ENCODE results near the gene GIPC3.
A peak's percentile ranks its signal among the peaks of the same experiment; 100 is the strongest.

GIPC3 gene

DNA sequence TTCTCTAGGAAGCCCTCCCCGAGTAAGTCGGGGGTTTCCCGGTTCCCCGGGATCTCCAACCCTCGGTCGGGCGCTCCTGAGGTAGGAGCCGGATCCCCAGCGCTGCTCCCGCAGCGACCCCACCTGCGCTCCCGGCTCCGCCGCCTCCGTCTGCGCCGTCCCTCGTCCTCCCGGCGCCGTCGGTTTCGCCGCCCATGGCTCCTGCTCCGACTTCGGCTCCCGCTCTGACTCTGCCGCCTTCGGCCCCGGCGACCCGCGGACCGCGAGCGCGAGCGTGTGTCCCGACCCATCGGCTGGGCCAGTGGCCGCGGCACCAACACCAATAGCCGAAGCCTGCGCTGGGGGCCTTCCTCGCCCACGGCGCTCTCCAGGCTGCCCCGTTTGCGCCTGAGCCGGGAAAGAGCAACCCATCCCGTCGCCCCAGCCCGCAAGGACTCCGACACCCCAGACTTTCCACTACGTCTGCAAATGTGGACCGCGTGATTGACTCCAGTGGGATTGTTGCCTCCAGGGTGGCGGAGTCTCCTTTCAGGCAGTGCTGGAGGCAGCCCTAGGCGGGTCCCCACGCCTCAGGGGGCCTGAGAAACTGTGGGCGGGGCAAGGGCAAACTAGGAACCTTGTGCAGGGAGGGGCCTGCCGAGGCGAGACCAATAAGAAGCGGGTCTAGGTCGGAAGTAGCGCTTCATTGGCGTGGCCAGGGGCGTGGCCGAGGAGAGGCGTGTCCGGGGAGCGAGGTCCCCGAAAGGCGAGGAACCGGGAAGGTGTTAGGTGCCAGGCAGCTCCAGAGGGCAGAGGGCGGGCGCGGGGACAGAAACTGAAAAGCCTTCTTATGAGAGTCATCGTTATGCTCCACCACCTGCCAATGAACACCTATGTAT, 41.4 kb downstream of the GIPC3 start, which contains the start of gene CACTIN (continued):
- TF ChIP-seq, protein P1, sequence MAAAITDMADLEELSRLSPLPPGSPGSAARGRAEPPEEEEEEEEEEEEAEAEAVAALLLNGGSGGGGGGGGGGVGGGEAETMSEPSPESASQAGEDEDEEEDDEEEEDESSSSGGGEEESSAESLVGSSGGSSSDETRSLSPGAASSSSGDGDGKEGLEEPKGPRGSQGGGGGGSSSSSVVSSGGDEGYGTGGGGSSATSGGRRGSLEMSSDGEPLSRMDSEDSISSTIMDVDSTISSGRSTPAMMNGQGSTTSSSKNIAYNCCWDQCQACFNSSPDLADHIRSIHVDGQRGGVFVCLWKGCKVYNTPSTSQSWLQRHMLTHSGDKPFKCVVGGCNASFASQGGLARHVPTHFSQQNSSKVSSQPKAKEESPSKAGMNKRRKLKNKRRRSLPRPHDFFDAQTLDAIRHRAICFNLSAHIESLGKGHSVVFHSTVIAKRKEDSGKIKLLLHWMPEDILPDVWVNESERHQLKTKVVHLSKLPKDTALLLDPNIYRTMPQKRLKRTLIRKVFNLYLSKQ (tag by site-specific recombination; IDR thresholded peaks at IDR 0.05; ENCODE audit: borderline replicate concordance) = no peak
- no peak for TF ChIP-seq ZNF670 (tag by site-specific recombination; IDR thresholded peaks at IDR 0.05; ENCODE audit: low read depth)
- TF ChIP-seq, protein P2, sequence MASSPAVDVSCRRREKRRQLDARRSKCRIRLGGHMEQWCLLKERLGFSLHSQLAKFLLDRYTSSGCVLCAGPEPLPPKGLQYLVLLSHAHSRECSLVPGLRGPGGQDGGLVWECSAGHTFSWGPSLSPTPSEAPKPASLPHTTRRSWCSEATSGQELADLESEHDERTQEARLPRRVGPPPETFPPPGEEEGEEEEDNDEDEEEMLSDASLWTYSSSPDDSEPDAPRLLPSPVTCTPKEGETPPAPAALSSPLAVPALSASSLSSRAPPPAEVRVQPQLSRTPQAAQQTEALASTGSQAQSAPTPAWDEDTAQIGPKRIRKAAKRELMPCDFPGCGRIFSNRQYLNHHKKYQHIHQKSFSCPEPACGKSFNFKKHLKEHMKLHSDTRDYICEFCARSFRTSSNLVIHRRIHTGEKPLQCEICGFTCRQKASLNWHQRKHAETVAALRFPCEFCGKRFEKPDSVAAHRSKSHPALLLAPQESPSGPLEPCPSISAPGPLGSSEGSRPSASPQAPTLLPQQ (tag by site-specific recombination; IDR thresholded peaks at IDR 0.05) = peak; percentile 78
- TF ChIP-seq ZBTB6 (tag by site-specific recombination; IDR thresholded peaks at IDR 0.05) = 0 out of 2 replicates have a peak, but pooled peaks have one; percentile 8
- TF ChIP-seq ZNF843 (tag by site-specific recombination; IDR thresholded peaks at IDR 0.05) = peak; percentile 51
- TF ChIP-seq ZNF24 (tag by site-specific recombination; IDR thresholded peaks at IDR 0.05) = peak; percentile 78
- no peak for TF ChIP-seq ZNF174 (tag by site-specific recombination; IDR thresholded peaks at IDR 0.05)
- no peak for TF ChIP-seq ZNF416 (tag by site-specific recombination; IDR thresholded peaks at IDR 0.05)
- TF ChIP-seq ZNF112 (tag by site-specific recombination; IDR thresholded peaks at IDR 0.05) = no peak
- TF ChIP-seq ZNF391 (tag by site-specific recombination; IDR thresholded peaks at IDR 0.05; ENCODE audit: borderline replicate concordance, low read depth) = peak; percentile 83; the same call in 1 of the 2 replicates
- TF ChIP-seq ZNF658 (tag by site-specific recombination; IDR thresholded peaks at IDR 0.05) = no peak
- TF ChIP-seq OSR2 (tag by site-specific recombination; IDR thresholded peaks at IDR 0.05) = peak; percentile 17; the same call in 1 of the 2 replicates
- TF ChIP-seq, protein P3, sequence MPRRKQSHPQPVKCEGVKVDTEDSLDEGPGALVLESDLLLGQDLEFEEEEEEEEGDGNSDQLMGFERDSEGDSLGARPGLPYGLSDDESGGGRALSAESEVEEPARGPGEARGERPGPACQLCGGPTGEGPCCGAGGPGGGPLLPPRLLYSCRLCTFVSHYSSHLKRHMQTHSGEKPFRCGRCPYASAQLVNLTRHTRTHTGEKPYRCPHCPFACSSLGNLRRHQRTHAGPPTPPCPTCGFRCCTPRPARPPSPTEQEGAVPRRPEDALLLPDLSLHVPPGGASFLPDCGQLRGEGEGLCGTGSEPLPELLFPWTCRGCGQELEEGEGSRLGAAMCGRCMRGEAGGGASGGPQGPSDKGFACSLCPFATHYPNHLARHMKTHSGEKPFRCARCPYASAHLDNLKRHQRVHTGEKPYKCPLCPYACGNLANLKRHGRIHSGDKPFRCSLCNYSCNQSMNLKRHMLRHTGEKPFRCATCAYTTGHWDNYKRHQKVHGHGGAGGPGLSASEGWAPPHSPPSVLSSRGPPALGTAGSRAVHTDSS (tag by site-specific recombination; IDR thresholded peaks at IDR 0.05) = no peak
- no peak for TF ChIP-seq ZNF155 (tag by site-specific recombination; IDR thresholded peaks at IDR 0.05)
- TF ChIP-seq ZNF571 (tag by site-specific recombination; IDR thresholded peaks at IDR 0.05) = no peak
- TF ChIP-seq ZNF266 (tag by site-specific recombination; IDR thresholded peaks at IDR 0.05; ENCODE audit: low read depth) = no peak
- TF ChIP-seq, protein P4, sequence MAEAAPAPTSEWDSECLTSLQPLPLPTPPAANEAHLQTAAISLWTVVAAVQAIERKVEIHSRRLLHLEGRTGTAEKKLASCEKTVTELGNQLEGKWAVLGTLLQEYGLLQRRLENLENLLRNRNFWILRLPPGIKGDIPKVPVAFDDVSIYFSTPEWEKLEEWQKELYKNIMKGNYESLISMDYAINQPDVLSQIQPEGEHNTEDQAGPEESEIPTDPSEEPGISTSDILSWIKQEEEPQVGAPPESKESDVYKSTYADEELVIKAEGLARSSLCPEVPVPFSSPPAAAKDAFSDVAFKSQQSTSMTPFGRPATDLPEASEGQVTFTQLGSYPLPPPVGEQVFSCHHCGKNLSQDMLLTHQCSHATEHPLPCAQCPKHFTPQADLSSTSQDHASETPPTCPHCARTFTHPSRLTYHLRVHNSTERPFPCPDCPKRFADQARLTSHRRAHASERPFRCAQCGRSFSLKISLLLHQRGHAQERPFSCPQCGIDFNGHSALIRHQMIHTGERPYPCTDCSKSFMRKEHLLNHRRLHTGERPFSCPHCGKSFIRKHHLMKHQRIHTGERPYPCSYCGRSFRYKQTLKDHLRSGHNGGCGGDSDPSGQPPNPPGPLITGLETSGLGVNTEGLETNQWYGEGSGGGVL (tag by site-specific recombination; IDR thresholded peaks at IDR 0.05) = no peak
- TF ChIP-seq ZNF19 (tag by site-specific recombination; IDR thresholded peaks at IDR 0.05; ENCODE audit: low read depth) = no peak
- no peak for TF ChIP-seq ZNF707 (tag by site-specific recombination; IDR thresholded peaks at IDR 0.05)
- TF ChIP-seq, protein P5, sequence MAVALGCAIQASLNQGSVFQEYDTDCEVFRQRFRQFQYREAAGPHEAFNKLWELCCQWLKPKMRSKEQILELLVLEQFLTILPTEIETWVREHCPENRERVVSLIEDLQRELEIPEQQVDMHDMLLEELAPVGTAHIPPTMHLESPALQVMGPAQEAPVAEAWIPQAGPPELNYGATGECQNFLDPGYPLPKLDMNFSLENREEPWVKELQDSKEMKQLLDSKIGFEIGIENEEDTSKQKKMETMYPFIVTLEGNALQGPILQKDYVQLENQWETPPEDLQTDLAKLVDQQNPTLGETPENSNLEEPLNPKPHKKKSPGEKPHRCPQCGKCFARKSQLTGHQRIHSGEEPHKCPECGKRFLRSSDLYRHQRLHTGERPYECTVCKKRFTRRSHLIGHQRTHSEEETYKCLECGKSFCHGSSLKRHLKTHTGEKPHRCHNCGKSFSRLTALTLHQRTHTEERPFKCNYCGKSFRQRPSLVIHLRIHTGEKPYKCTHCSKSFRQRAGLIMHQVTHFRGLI (tag by site-specific recombination; IDR thresholded peaks at IDR 0.05) = no peak
- no peak for TF ChIP-seq ZNF777 (tag by site-specific recombination; IDR thresholded peaks at IDR 0.05; ENCODE audit: borderline replicate concordance)
- no peak for TF ChIP-seq ZNF433 (tag by site-specific recombination; IDR thresholded peaks at IDR 0.05; ENCODE audit: low read depth)
- TF ChIP-seq ZNF214 (tag by site-specific recombination; IDR thresholded peaks at IDR 0.05; ENCODE audit: borderline replicate concordance) = no peak
- TF ChIP-seq ZNF133 (tag by site-specific recombination; IDR thresholded peaks at IDR 0.05) = no peak
- TF ChIP-seq, protein P6, sequence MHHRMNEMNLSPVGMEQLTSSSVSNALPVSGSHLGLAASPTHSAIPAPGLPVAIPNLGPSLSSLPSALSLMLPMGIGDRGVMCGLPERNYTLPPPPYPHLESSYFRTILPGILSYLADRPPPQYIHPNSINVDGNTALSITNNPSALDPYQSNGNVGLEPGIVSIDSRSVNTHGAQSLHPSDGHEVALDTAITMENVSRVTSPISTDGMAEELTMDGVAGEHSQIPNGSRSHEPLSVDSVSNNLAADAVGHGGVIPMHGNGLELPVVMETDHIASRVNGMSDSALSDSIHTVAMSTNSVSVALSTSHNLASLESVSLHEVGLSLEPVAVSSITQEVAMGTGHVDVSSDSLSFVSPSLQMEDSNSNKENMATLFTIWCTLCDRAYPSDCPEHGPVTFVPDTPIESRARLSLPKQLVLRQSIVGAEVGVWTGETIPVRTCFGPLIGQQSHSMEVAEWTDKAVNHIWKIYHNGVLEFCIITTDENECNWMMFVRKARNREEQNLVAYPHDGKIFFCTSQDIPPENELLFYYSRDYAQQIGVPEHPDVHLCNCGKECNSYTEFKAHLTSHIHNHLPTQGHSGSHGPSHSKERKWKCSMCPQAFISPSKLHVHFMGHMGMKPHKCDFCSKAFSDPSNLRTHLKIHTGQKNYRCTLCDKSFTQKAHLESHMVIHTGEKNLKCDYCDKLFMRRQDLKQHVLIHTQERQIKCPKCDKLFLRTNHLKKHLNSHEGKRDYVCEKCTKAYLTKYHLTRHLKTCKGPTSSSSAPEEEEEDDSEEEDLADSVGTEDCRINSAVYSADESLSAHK (tag by site-specific recombination; IDR thresholded peaks at IDR 0.05) = peak; percentile 28; the same call in 1 of the 2 replicates
- TF ChIP-seq ZNF677 (tag by site-specific recombination; IDR thresholded peaks at IDR 0.05) = no peak
- no peak for TF ChIP-seq ZNF311 (tag by site-specific recombination; IDR thresholded peaks at IDR 0.05; ENCODE audit: borderline replicate concordance)
- no peak for TF ChIP-seq ZNF585B (tag by site-specific recombination; IDR thresholded peaks at IDR 0.05)
